Subcutaneous abdominal adipose tissue (tissue), 5 donors: ENCODE data around the gene DDX54.
"Not testable (repeated sequence)": the region's sequence is repeated elsewhere in the genome, so short reads cannot be mapped to it uniquely, and the experiment has no call there.

Source experiments
- H3K27ac ChIP-seq: one replicate; pipeline ENCODE4 v1.7.0; 2013; ENCODE audit warnings: low read depth, mild to moderate bottlenecking, inconsistent platforms, low read length, moderate library complexity
- H3K27me3 ChIP-seq, 5 donors: one replicate each; pipeline ENCODE4 v1.7.0; 2013; ENCODE audit warnings: low read length in 5 of 5, inconsistent platforms in 1 of 5; ENCODE audit not compliant: control insufficient read depth in 5 of 5, insufficient read depth in 4 of 5
- H3K36me3 ChIP-seq, 5 donors: one replicate each; pipeline ENCODE4 v1.7.0; 2013; ENCODE audit warnings: low read length in 5 of 5; ENCODE audit not compliant: control insufficient read depth in 5 of 5, insufficient read depth in 5 of 5
- H3K4me1 ChIP-seq, 5 donors: one replicate each; pipeline ENCODE4 v1.7.0; 2013; ENCODE audit warnings: low read length in 5 of 5, mild to moderate bottlenecking in 3 of 5, moderate library complexity in 1 of 5; ENCODE audit not compliant: control insufficient read depth in 5 of 5, insufficient read depth in 5 of 5
- H3K4me3 ChIP-seq, 5 donors: one replicate each; pipeline ENCODE4 v1.7.0; 2013; ENCODE audit warnings: low read length in 5 of 5, low read depth in 1 of 5
- H3K9ac ChIP-seq, 5 donors: one replicate each; pipeline ENCODE4 v1.7.0; 2013; ENCODE audit warnings: low read length in 5 of 5, mild to moderate bottlenecking in 4 of 5, moderate library complexity in 3 of 5
- H3K9me3 ChIP-seq, 5 donors: one replicate each; pipeline ENCODE4 v1.7.0; 2013; ENCODE audit warnings: low read length in 5 of 5; ENCODE audit not compliant: control insufficient read depth in 5 of 5
- donor health status: healthy.
- donor health status: healthy.
- donor health status: healthy.
- donor health status: healthy.
- donor health status: healthy.

DDX54 gene

DNA sequence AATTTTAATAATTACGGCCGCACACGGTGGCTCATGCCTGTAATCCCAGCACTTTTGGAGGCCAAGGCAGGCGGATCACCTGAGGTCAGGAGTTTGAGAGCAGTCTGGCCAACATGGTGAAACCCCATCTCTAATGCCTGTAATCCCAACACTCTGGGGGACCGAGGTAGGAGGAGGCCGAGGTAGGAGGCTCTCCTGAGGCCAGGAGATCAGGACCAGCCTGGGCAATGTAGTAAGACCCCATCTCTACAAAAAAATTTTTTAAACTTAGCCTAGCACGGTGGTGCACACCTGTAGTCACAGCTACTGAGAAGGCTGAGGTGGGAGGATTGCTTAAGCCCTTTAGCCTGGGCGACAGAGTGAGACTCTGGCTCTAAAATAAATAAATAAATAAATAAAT lies 41.3 kb downstream of the DDX54 start:
- Histone ChIP-seq H3K4me1 (peaks cover 0 to 22% (median 18%) of the 10 kb centered on the region in 5 donors), H3K27ac (no peak overlapping the region), H3K9me3 (peaks cover 0 to 4% (median 0%) of the 10 kb centered on the region in 5 donors), H3K36me3 (no peaks in the 10 kb centered on the region), H3K27me3 (no peaks in the 10 kb centered on the region), H3K9ac (no peak overlapping the region), H3K4me3 (no peak overlapping the region)

DNA sequence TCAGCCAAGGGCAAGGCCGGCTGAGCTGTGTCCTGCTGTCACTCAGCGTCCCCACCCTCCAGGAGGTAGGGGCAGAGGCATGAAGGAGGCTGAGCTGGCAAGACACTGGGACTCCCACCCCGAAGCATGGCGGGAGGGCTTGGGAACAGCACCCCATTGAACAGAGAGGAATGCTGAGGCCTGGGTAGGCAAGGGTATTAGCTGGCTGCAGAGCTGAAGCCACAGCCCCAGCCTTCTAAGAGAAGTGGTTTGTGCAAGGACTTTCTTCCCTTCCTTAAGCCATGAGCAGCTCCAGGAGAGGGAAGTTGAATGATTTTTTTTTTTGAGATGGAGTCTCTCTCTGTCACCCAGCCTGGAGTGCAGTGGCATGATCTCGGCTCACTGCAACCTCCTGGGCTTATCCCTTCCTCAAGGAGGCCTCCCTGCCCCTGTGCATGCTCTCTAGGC lies 42.4 kb downstream of the DDX54 start:
- Histone ChIP-seq H3K4me3 (no peak overlapping the region), H3K9me3 (peaks cover 0 to 4% (median 0%) of the 10 kb centered on the region in 5 donors), H3K27ac (no peak overlapping the region), H3K9ac (no peak overlapping the region), H3K27me3 (no peaks in the 10 kb centered on the region), H3K36me3 (no peaks in the 10 kb centered on the region), H3K4me1 (peaks cover 0 to 22% (median 18%) of the 10 kb centered on the region in 5 donors)

DNA sequence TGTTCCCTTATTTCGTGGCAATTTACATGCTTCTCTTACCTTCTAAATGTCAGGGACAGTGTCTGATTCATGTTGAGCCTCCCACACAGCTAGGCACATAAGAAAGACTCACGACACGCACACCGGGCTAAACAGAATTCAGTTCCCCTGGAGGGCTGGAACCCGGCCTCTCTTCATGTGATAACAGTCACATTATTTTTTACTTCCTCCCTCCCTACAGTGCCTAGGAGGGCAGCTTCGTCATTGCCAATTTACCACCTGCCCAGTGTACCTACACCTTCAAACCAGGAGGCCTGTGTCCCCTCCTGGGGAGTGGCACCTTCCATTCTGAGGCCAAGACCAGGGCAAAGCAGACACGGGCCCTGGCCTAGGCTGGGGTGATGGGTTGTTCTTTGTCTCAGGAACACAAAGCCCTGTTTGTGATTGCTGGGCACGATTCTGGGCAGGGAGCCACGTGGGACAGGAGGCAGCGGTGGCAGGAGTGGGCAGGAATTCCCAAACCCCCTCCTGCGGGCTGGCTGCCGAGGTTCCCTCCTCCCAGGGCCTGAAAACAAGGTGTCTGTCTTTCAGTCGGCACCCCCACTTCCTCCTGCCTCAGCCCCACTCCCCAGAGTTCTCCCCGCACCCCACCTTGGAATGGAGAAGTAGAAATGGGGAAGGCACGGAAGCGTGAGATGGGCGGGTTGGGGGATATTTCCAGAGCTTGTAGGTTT lies 42.9 kb downstream of the DDX54 start:
- H3K36me3 ChIP-seq = no peaks in the 10 kb centered on the region
- peak overlapping the region in 1 of 5 donors; percentile 8 for H3K4me3 ChIP-seq
- H3K4me1 ChIP-seq = peaks cover 0 to 22% (median 18%) of the 10 kb centered on the region in 5 donors
- H3K9me3 ChIP-seq = peaks cover 0 to 4% (median 0%) of the 10 kb centered on the region in 5 donors
- peak overlapping the region; percentile 41 for H3K27ac ChIP-seq
- H3K9ac ChIP-seq = peak overlapping the region in 1 of 5 donors; percentile 30
- H3K27me3 ChIP-seq = no peaks in the 10 kb centered on the region

DNA sequence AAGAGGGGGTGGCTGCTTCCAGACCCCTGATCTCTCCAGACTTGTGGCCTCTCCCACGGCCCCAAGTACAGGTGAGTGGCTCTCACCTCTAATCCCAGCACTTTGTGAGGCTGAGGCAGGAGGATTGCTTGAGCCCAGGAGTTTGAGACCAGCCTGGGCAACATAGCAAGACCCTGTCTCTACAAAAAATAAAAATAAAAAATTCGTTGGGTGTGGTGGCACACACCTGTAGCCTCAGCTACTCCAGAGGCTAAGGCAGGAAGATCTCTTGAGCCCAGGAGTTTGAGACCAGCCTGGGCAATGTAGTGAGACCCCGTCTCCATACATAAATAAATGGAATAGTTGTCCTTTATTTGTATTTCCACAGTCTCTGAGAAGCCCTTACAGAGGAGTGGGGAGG lies 43.6 kb downstream of the DDX54 start:
- not testable (repeated sequence) for H3K36me3 ChIP-seq, H3K27me3 ChIP-seq, H3K27ac ChIP-seq, H3K9ac ChIP-seq, H3K4me3 ChIP-seq, H3K9me3 ChIP-seq
- H3K4me1 ChIP-seq = peaks cover 0 to 22% (median 18%) of the 10 kb centered on the region in 5 donors

DNA sequence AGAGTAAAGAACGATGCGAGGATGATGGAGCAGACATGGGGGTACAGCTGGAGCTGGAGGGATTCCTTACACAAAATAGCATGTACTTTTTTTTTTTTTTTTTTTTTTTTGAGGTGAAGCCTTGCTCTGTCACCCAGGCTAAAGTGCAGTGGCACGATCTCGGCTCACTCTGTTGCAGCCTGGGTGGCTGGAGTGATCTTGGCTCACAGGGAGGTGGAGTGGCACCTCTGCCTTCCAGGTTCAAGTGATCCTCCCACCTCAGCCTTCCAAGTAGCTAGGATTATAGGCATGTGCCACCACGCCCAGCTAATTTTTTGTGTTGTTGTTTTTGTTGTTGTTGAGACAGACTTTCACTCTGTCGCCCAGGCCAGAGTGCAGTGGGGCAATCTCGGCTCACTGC lies 44.6 kb downstream of the DDX54 start:
- H3K9me3 ChIP-seq = no peaks in the 10 kb centered on the region
- H3K36me3 ChIP-seq = no peaks in the 10 kb centered on the region
- H3K27me3 ChIP-seq = peaks cover 0 to 13% (median 8%) of the 10 kb centered on the region in 5 donors
- no peak overlapping the region for H3K4me3 ChIP-seq
- no peak overlapping the region for H3K9ac ChIP-seq
- H3K27ac ChIP-seq = no peak overlapping the region
- peaks cover 0 to 23% (median 14%) of the 10 kb centered on the region in 5 donors for H3K4me1 ChIP-seq

DNA sequence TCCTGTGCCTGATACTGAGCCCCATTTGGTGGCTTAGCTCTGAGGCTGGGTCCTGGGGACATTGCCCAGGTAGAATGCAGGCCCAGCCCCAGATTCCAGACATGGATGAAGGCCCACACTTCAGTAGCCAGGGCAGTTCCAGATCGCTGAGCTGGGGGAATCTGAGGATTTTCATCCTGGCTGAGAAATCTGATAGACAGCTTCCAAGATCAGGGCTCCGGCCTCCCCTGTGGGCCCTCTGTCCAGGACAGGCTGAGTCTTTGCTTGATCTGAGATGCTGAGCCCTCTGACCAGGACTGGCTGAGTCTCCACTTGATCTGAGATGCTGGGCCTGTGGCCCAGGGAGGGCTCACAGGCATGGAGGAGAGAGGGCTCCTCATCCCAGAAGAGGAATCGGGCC lies 46.5 kb downstream of the DDX54 start:
- Histone ChIP-seq H3K9ac (no peak overlapping the region), H3K36me3 (no peaks in the 10 kb centered on the region), H3K9me3 (no peaks in the 10 kb centered on the region), H3K27ac (no peak overlapping the region), H3K27me3 (peaks cover 7 to 24% (median 18%) of the 10 kb centered on the region in 5 donors), H3K4me3 (no peak overlapping the region), H3K4me1 (peaks cover 0 to 23% (median 13%) of the 10 kb centered on the region in 5 donors)

DNA sequence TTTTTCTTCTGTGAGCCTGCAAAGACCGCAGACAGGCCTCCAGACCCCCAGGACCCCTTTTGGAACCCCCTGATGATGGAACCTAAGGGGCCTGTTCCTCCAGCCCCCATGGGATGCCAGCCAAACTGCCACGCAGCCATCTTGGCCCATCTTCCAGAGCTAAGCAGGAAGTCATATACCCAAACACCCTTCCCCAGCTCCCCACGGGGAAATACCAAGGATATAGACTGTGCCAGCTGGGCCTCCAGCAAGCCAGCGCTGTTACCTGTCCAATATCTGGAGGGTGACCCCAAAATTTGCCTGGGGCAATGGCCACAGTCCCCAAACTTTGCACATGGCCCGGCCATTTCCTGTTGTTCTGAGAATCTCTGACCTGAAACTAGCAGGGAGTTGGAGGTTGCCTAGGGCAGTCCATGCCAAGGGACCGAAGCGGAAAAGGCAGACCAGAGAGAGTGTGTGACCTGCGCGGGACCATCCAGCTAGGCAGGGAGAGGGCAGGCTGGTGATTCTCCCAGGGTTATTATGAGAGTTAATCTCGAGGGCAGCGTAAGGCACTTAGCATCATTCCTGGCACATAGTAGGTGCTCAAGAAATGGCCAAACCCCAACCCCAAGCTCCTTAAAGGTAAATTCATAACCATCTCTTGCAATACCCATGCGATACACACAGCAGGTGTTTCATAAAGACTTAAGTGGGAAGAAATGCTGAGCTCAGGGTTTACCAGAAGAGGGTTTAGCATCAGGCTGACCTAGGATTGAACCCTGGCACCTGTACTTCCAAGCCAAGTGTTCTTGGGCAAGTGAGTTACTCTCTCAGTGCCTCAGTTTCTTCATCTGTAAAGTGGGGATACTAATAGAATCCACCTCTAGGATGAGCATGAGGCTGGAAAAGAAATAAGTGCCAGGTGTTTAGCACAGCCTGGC lies 47.2 kb downstream of the DDX54 start:
- H3K36me3 ChIP-seq = no peaks in the 10 kb centered on the region
- H3K4me1 ChIP-seq = peaks cover 0 to 22% (median 13%) of the 10 kb centered on the region in 5 donors
- no peak overlapping the region for H3K27ac ChIP-seq
- no peaks in the 10 kb centered on the region for H3K9me3 ChIP-seq
- H3K27me3 ChIP-seq = peaks cover 7 to 24% (median 18%) of the 10 kb centered on the region in 5 donors
- H3K4me3 ChIP-seq = no peak overlapping the region
- no peak overlapping the region for H3K9ac ChIP-seq

DNA sequence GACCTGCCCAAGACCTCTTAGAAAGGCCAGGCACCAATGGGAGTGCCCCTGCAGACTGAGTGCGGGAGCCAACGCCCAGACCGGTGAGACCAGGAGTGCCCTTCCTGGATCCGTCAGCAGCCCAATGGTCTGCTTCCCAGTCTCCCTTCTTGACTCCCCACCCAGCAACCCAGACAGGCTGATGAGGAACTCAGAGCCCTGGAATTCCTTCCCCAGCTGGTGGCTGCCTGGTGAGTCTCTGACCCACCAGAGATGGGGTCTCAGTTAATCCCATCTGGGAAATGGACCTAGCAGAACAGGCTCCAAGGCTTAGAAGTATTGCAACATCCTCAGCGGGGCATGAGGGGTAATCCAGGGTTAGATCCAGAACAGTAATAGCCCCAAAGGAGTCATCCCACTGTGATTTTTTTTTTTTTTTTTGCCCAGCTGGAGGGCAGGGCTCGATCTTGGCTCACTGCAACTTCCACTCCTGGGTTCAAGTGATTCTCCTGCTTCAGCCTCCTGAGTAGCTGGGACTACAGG lies 48.2 kb downstream of the DDX54 start:
- H3K36me3 ChIP-seq = no peaks in the 10 kb centered on the region
- no peak overlapping the region for H3K9ac ChIP-seq
- no peak overlapping the region for H3K27ac ChIP-seq
- peaks cover 0 to 14% (median 5%) of the 10 kb centered on the region in 5 donors for H3K4me1 ChIP-seq
- peaks cover 7 to 26% (median 18%) of the 10 kb centered on the region in 5 donors for H3K27me3 ChIP-seq
- no peak overlapping the region for H3K4me3 ChIP-seq
- H3K9me3 ChIP-seq = no peaks in the 10 kb centered on the region

GRCh38 chr12:113136128-113136989 lies 48.9 kb downstream of the DDX54 start:
- Histone ChIP-seq H3K4me1 (peaks cover 0 to 12% (median 5%) of the 10 kb centered on the region in 5 donors), H3K4me3 (no peak overlapping the region), H3K27ac (no peak overlapping the region), H3K9ac (no peak overlapping the region), H3K27me3 (peaks cover 7 to 26% (median 18%) of the 10 kb centered on the region in 5 donors), H3K36me3 (no peaks in the 10 kb centered on the region), H3K9me3 (no peaks in the 10 kb centered on the region)
